Hypothalamus (tissue), 51 donors: ENCODE results near the gene PDZD8.

Experiments used
- DNase-seq, 51 donors: peaks; one replicate each; lab custom pipeline; 2025; lab: John Stamatoyannopoulos, UW

PDZD8 gene

DNA sequence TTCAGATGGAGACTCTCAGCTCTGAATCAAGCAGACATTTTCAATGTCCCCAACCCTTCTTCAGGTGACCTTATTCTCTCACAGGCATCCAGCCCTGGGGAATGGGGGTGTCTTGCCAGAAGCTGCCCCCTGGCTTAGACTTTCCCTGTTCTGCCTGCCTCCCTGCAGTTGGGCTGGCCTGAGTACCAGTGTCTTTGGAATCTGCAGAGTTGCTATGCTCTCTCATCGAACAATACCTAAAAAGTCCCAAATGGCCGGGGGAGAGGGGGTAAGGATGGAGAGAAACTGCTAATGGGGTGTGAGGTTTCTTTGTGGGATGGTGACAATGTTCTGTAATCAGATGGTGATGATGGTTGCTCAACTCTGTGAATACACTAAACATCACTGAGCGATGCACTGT lies 113.7 kb downstream of the PDZD8 start:
- no peak for DNase-seq

GRCh38 chr10:117260084-117260483 lies 115.2 kb downstream of the PDZD8 start:
- DNase-seq = no peak

GRCh38 chr10:117259279-117259678 lies 116.0 kb downstream of the PDZD8 start:
- DNase-seq = no peak

DNA sequence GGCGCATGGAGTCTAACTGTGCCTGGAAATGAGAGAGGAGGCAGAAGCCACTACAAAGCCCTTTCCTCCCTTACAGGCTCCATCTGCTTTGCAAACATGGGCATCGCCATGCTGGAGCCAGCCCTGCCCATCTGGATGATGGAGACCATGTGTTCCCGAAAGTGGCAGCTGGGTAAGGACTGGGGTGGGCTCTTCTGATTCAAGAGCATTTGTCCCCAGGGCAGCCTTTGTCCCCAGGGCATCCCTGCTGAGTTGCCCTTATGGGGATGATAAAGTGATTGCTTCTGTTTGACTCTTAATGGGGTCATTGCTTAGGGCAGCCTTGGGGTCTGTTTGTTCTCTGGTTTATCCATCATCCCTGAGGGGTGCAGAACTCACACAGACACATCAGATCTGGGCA lies 117.5 kb downstream of the PDZD8 start:
- no peak for DNase-seq

GRCh38 chr10:117256910-117257309 lies 118.3 kb downstream of the PDZD8 start:
- DNase-seq = no peak

DNA sequence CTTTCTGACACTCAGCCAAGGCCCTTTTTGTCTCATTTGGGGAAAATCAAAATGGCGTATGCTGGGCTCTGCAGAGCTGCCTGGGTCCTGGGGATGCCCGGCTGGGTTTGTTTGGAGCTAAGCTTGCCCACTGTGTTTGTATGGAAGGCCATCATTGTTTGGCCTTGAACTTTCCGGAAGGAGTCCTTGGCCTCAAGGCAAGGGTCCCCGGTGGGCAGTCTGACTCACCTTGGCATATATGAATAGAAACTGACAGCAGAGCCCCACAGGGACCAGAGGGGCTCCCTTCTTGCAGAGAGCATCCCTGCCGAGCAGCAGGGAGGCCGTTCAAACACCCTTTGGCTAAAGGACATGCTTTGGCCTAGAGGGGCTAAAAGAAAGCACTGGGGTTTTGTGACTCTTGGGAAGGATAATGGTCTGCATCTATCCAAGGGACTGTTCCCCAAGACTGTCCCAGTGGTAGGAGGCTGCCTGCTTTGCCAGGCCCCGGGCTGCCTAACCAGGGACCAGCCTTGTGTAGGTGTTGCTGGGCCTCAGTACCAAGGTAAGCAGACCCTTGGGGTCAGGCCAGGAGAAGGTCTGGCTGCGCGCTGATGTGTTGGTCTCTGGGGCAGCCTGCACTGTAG lies 119.3 kb downstream of the PDZD8 start:
- no peak for DNase-seq

GRCh38 chr10:117254774-117255735 lies 120.2 kb downstream of the PDZD8 start:
- DNase-seq = no peak

DNA sequence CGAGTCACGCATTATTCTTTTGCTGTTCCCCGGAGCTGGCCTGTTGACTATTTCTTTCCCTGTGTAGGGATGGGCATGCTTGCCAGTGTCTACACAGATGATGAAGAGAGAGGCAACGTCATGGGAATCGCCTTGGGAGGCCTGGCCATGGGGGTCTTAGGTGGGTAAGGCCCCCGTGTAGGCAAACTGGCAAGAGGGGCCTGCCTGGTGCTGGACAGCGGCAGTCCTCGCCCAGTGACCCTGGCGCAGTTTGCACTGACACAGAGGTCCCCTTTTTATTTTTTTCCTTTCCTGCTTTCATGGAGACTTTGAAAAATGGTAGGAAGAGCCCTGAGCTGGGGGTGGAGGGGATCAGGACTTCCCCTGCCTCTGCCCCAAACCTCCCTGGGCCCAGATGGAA lies 120.9 kb downstream of the PDZD8 start:
- no peak for DNase-seq

- DNase-seq = no peak
These were observed 121.3 kb downstream of the PDZD8 start for GRCh38 chr10:117253908-117254307.

GRCh38 chr10:117250411-117250810 lies 124.8 kb downstream of the PDZD8 start:
- DNase-seq = no peak

DNA sequence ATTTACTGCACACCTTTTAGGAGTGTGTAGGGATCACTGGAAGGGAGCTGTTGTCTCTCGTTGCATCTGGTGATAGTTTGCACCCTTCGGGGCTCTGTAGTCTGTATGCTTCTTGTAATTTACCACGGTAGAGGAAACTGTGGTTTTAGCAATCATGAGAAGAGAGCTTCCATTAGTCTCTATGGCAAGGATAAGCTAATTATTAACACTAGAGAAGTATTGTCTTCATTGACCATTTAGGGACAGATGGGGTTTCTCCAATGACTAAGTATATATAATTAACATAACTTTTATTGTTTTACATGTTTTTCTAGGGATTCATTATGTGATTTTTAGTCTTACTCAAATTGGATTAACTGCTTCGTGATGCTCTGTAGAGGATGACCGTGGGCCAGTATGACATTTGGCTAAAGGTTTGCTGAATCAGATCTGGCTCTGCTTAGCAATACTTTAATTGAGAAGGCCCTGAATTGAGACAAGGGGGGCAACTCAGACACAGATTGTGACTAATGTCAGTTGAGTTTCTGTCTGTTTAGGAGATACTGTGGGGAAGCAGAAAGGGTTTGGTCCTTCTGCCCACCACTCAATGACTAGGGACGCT lies 125.6 kb downstream of the PDZD8 start:
- no peak for DNase-seq

- DNase-seq = no peak
These were observed 126.3 kb downstream of the PDZD8 start for GRCh38 chr10:117248750-117249465.

DNA sequence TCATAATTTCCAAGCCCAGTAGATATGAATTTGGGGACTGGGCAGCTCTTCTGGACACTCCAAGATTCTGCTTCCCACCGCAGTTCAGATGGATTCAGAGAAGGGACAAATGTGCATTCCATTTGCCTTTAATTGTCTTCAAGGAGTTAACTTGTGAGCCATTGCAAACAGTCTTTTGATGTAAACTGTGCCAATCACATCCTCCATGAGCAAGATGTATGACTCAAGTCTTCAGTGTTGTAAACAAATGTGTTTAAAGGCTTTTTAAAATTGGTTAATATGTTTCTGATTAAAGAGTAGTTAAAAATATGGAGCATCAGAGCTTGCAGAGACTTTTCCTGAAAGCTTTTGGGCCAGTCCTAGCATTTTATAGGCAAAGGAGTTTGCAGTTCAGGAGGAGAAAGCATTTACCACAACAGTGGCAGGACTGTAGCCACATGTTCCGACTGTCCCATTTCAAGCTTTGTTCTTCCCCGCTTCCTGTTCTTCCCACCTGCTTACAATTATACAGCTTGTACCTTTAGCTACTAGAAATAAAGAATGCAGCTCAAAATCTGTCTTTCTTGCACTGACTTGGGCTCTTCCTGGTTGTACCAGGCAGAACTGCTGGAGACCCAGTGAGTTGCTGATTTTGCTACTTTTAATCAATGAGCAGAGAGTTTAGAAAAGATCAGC lies 128.1 kb downstream of the PDZD8 start:
- DNase-seq = no peak

GRCh38 chr10:117242463-117242832 lies 132.8 kb downstream of the PDZD8 start:
- no peak for DNase-seq

DNA sequence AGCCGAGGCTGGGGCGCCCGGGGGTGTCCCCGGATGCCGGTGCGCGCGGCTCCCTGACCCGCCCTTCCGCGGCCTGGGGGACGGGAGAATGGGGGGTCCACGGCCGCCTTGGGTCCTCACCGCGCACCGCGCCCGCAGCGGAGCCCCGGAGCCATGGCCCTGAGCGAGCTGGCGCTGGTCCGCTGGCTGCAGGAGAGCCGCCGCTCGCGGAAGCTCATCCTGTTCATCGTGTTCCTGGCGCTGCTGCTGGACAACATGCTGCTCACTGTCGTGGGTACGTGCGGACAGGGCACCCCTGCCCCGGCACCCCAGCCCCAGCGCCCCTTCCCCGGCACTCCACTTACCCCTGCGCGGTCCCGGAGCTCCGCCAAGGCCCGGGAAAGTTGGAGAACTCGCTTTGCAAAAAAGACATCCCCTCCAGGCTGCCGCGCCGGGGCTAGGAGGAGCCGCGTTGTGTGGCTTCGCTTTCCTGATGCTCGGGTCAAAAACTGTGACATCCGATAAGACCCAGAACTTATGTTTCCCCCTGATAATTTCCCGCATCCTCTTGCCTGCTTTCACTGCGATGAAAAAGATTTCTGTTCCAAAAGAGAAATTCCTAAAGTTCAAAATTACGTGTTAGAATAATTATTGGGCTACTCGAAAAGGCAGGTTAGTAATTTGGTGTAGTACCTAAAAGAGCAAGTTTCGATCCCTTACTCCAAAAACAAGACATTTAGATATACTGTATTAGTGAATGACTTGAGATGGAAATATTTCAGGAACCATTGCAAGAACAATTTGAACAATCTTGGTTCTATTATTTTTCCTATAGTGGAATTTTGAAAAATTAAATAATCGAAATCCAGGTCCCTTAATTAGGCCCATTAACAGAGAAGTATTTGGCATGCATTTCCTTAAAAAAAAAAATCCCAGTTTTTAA lies 133.4 kb downstream of the PDZD8 start:
- no peak for DNase-seq

- no peak for DNase-seq
These were observed 134.4 kb downstream of the PDZD8 start, which contains the start of gene SLC18A2 for GRCh38 chr10:117240621-117241529. Gene SLC18A2 (plus strand): TSS chr10:117241114. CDS start chr10:117241694, 580 bp downstream.

DNA sequence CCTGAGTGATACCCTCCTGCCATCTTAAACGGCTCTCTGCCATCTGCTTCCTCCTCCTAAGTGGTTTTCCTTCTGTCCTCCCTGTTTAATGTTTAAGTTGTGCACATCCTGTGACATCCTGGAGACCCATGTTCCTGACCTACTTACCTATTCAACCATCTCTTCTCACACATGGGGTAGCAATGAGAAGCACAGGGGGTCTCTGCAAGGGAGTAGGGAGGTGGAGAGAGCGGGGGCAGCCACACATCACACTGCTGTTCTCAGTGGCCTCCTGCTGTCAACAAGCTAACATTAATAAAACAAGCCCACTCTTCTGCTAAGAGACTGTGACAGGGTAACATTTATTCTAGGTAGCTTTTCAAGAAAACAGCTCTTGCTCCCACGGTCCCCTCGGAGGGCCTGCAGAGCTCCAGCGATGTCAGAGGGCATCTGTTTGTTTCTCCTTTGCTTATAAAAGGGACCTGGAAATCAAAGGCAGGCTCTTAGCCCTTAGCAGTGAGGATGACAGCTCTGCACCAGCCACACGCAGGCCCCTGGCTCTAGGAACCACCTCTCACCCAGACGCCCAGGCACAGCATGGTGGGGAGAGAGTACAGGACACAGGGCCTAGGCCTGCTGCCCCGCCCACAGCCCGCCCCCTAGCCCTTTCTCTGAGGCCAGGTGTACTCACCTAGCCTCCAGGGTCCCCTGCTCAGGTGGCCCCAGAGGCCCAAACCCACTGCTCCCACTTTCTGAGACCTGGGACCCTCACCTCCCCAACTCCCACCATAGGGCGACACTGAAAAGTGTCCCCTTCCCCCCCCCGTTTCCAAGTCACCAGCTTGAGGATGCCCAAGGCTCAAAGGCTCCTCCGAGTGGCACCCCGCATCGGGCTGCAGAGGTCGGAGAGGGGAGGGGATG lies 135.3 kb downstream of the PDZD8 start:
- DNase-seq = no peak
